Thymus (tissue), 11 donors: ENCODE measurements around the gene NASP. TPM values are rescaled to one million over a fixed set of nuclear protein-coding genes. Genes with fewer than 3 reads are reported as not detected.

Experiments used
- DNase-seq, 9 donors: peaks; one replicate each; pipeline ENCODE4 v3.0.0-alpha.2; 2013; ENCODE audit warnings: low spot score in 9 of 9, low read depth in 6 of 9, missing footprints in 1 of 9
- H3K27ac ChIP-seq, 2 donors: one replicate each; pipeline ENCODE4 v1.5.1; 2013; ENCODE audit warnings: control low read depth in 1 of 2, low read depth in 1 of 2, low read length in 1 of 2, mild to moderate bottlenecking in 1 of 2, moderate library complexity in 1 of 2
- H3K27me3 ChIP-seq, 2 donors: one replicate each; pipeline ENCODE4 v1.5.1; 2013; ENCODE audit warnings: low read length in 1 of 2; ENCODE audit not compliant: control insufficient read depth in 2 of 2, insufficient read depth in 1 of 2
- H3K36me3 ChIP-seq, 2 donors: one replicate each; pipeline ENCODE4 v1.5.1; 2013; ENCODE audit warnings: low read length in 1 of 2, mild to moderate bottlenecking in 1 of 2, moderate library complexity in 1 of 2; ENCODE audit not compliant: control insufficient read depth in 2 of 2, insufficient read depth in 2 of 2
- H3K4me1 ChIP-seq, 2 donors: one replicate each; pipeline ENCODE4 v1.5.1; 2013; ENCODE audit warnings: low read length in 2 of 2; ENCODE audit not compliant: control insufficient read depth in 2 of 2, insufficient read depth in 2 of 2
- H3K4me3 ChIP-seq, 2 donors: one replicate each; pipeline ENCODE4 v1.5.1; 2013; ENCODE audit warnings: low read length in 2 of 2, control low read depth in 1 of 2, mild to moderate bottlenecking in 1 of 2
- H3K9me3 ChIP-seq, 2 donors: one replicate each; pipeline ENCODE4 v1.5.1; 2013; ENCODE audit warnings: low read length in 1 of 2, mild to moderate bottlenecking in 1 of 2; ENCODE audit not compliant: control insufficient read depth in 2 of 2, insufficient read depth in 1 of 2
- WGBS: extraction: QIAGEN DNeasy Blood & Tissue Kit; methylation state at CpG from one replicate; pipeline ENCODE4 v1.1.7; 2013; 5-methylcytosine and 5-hydroxymethylcytosine counted together
- polyA plus RNA-seq: library from polyadenylated mRNA; stranded (reverse); fragments of 200-250 nt; gene quantifications from one replicate; pipeline ENCODE4 v1.2.3, GENCODE V29; 2013
- total RNA-seq: library from RNA; stranded (reverse); fragments of 120-200 nt; gene quantifications from one replicate; pipeline ENCODE4 v1.2.4, GENCODE V29; 2013
- donor health status: healthy.

NASP gene
- total and polyA plus RNA-seq, 2 donors: 151 to 170 TPM

DNA sequence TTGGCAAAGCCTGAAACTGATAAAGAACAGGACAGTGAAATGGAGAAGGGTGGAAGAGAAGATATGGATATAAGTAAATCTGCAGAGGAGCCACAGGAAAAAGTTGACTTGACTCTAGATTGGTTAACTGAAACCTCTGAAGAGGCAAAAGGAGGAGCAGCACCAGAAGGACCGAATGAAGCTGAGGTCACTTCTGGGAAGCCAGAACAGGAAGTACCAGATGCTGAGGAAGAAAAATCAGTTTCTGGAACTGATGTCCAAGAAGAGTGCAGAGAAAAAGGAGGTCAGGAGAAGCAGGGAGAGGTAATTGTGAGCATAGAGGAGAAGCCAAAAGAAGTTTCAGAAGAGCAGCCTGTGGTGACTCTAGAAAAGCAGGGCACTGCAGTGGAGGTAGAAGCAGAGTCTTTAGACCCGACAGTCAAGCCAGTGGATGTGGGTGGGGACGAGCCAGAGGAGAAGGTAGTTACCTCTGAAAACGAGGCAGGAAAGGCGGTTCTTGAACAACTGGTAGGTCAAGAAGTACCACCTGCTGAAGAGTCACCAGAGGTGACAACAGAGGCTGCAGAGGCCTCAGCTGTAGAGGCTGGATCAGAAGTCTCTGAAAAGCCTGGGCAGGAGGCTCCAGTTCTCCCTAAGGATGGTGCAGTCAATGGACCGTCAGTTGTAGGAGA, 23.7 kb downstream of the NASP start:
- 85% methylated on average over 6 of the region's 6 CpGs for WGBS
- H3K9me3 ChIP-seq: no peaks in the 10 kb centered on the region
- H3K4me3 ChIP-seq: no peak overlapping the region
- H3K27me3 ChIP-seq: no peaks in the 10 kb centered on the region
- no peaks in the 10 kb centered on the region for H3K4me1 ChIP-seq
- H3K36me3 ChIP-seq: peaks cover 34 to 81% of the 10 kb centered on the region in 2 donors
- no peak overlapping the region for H3K27ac ChIP-seq
- no peak for DNase-seq

DNA sequence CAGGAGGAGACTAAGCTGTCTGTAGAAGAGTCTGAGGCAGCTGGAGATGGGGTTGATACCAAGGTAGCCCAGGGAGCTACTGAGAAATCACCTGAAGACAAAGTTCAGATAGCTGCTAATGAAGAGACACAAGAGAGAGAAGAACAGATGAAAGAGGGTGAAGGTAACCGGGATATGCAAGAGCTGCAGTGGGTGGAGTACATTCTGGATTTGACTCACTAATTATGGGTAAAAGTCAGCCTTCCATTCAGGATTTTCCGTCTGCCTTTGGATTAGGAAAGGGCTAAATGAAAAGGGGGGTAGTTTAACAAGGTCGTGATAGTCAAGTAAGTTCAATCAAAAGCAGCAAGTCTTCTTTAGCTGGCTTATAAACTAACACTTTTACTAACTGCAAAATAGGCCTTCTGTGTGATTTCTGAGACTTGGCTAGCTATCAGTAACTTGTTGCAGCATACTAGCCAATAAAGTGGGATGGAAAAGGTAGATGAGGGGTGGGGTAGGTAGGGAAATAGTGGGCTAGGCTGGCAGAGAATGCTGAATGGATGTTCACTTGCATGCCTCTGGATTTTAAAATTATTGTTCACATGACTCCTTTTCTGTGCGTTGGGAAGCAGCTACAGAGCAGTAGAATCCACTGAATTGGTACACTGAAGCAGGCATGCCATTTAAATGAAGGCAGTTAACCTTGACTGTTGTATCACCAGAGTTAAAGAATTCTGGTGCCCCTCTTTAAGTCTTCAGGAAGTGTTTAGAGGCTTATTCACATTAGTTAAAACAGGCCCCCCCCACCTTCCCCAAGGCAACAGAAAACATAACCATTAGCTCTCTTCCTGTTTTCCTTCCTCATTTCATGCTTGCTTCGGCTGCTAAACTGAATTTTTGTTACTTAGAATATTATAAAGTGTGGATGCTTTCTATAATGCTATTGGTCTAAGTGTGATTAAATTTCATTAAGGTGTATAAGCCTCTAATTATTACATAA, 24.6 kb downstream of the NASP start:
- Histone ChIP-seq H3K9me3 (no peaks in the 10 kb centered on the region), H3K27ac (no peak overlapping the region), H3K4me3 (no peak overlapping the region), H3K27me3 (no peaks in the 10 kb centered on the region), H3K36me3 (peaks cover 38 to 83% of the 10 kb centered on the region in 2 donors), H3K4me1 (no peaks in the 10 kb centered on the region)
- no peak for DNase-seq
- WGBS: 76% methylated on average over 5 of the region's 5 CpGs

DNA sequence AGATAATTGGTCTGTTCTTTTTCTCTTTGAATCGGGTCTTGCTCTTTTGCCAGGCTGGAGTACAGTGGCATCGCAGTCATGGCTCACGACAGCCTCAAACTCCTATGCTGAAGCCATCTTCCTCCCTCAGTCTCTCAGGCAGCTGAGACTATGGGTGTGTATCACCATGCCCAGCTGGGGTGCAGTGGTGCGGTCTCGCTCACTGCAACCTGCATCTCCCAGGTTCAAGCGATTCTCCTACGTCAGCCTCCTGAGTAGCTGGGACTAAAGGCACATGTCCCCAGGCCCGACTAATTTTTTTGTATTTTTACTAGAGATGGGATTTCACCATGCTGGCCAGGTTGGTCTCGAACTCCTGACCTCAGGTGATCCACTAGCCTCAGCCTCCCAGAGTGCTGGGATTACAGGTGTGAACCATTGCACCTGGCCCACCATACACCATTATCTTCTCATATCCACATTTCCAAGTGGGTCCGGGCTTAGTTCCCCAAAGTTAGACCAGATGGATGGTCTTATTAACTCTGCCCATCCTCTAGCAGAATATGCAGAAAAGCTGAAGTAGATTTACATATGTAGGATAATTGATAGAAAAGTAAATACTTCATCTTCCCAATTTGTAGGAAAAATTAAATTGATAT, 26.9 kb downstream of the NASP start:
- Histone ChIP-seq H3K9me3 (no peaks in the 10 kb centered on the region), H3K27ac (no peak overlapping the region), H3K27me3 (no peaks in the 10 kb centered on the region), H3K36me3 (peaks cover 49 to 92% of the 10 kb centered on the region in 2 donors), H3K4me3 (no peak overlapping the region), H3K4me1 (no peaks in the 10 kb centered on the region)
- WGBS: 99% methylated on average over 10 of the region's 10 CpGs
- no peak for DNase-seq

DNA sequence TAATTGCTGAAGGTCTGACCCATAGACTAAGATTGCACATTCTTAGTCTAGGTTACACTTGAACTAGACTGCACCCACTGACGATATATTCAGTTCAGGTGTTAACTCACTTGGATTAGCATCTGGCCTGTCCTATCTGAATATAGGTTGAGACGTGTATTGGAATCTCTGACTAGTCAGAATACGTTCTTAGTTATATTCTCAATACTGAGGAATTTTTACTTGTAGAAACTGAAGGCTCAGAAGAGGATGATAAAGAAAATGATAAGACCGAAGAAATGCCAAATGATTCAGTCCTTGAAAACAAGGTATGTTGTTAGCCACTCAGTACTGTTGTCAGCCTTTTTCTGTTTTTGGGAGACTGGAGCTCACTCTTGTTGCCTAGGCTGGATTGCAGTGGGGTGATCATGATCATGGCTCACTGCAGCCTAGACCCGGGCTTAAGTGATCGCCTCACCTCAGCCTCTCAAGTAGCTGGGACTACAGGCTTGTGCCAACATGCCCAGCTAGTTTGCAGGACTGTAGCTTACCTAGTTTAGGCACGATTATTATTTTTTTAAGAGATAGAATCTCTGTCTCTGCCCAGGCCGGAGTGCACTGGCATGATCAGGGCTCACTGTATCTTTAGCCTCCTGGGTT, 29.2 kb downstream of the NASP start:
- Histone ChIP-seq H3K4me3 (no peak overlapping the region), H3K27ac (no peak overlapping the region), H3K4me1 (no peaks in the 10 kb centered on the region), H3K36me3 (peaks cover 59 to 93% of the 10 kb centered on the region in 2 donors), H3K27me3 (no peaks in the 10 kb centered on the region), H3K9me3 (no peaks in the 10 kb centered on the region)
- DNase-seq: no peak
- 85% methylated on average over 8 of the region's 8 CpGs for WGBS

DNA sequence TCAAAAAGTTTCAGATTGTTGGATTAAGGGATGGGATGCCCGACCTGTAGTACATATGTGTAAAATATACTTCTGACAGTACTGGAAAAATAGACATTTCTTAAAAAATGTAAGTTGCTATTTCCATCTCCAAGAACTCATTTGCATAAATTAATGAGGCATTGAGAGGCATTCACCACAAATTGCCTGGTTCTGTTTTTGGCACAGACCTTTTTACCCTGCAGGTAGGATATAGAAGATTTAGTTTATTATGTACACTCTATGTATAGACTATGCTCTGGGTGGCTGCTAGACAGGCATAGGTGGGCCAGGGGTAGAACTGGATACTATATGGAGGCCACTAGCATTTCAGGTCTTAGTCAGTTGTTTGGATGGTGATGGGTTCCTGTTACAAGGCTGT, 32.0 kb downstream of the NASP start:
- Histone ChIP-seq H3K9me3 (no peaks in the 10 kb centered on the region), H3K27ac (no peak overlapping the region), H3K4me3 (no peak overlapping the region), H3K27me3 (no peaks in the 10 kb centered on the region), H3K36me3 (peaks cover 71 to 89% of the 10 kb centered on the region in 2 donors), H3K4me1 (no peaks in the 10 kb centered on the region)
- 97% methylated on average over 1 of the region's 1 CpG for WGBS
- no peak for DNase-seq

DNA sequence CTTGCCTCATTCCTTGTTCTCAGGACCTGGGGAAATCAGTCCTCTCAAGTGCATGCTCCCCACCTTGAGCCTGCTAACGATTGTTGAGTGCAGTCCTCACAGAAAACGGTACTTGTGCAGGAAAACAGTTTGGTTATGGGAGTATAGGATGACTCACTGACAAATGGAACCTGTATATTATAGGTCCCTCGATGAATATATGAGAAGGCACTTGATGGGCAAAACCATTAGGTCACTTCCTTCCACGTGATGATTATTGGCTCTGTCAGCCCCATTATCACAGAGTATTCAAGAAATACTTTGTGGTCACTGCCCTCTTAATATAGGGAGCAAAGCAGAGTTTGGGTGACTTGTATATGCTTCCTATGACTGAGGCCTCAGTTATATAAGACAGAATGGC, 33.8 kb downstream of the NASP start:
- Histone ChIP-seq H3K4me3 (no peak overlapping the region), H3K27me3 (no peaks in the 10 kb centered on the region), H3K9me3 (no peaks in the 10 kb centered on the region), H3K27ac (no peak overlapping the region), H3K4me1 (no peaks in the 10 kb centered on the region), H3K36me3 (peaks cover 81 to 83% of the 10 kb centered on the region in 2 donors)
- no peak for DNase-seq
- WGBS: 94% methylated on average over 4 of the region's 4 CpGs

DNA sequence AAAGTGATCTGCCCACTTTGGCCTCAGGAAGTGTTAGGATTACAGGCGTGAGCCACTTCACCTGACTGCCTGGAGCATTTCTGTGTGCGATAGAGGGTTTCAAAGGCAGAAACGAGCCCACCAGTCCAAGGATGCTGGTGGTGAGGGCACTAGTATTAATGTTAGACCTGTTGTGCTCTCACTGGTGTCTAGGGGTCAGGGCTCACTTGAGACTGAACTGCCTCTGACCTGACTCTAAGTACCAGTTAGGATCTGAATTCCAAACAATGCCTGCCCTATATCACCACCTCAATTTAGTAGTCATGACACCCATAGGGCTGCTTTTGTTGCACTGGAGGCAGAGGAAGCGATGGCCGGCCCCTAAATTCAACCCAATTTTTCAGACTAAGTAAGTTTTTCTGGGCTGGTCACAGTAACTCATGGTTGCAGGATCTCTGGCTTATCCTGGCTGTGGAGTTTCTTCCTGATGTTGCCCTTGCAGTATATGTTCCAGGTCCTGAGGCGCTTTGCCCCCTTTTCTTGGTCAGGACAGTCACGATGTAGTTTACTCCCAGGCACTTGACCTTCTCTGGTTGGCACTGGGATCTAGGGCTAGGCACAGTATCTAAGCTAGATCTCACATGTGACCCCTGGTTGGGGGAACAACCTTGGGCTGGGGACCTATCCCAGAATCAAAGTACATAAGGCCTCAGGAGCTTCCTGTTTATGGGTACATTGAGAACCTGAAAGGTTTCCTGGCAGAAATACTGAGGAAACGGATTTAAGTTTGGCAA, 35.5 kb downstream of the NASP start:
- Histone ChIP-seq H3K27me3 (no peaks in the 10 kb centered on the region), H3K9me3 (no peaks in the 10 kb centered on the region), H3K4me1 (no peaks in the 10 kb centered on the region), H3K36me3 (peaks cover 80 to 87% of the 10 kb centered on the region in 2 donors), H3K27ac (no peak overlapping the region), H3K4me3 (no peak overlapping the region)
- no peak for DNase-seq
- WGBS: 72% methylated on average over 8 of the region's 8 CpGs
